Left ventricle myocardium inferior (tissue), 1 donor: ENCODE results near the gene ZNF280B. TPM values are rescaled to one million over a fixed set of nuclear protein-coding genes. Genes with fewer than 3 reads are reported as not detected.

Experiments used
- DNase-seq: peaks from one replicate; pipeline ENCODE4 v3.0.0-alpha.2; 2020
- H3K27ac ChIP-seq: fragments of 200-600 bp; replicated peaks from 2 replicates; pipeline ENCODE4 v1.8.0; 2021
- H3K27me3 ChIP-seq: fragments of 200-600 bp; 2 replicates; pipeline ENCODE4 v1.8.0; 2021; ENCODE audit warnings: low read depth
- H3K36me3 ChIP-seq: fragments of 200-600 bp; 2 replicates; pipeline ENCODE4 v1.8.0; 2021
- H3K4me1 ChIP-seq: fragments of 200-600 bp; 2 replicates; pipeline ENCODE4 v1.8.0; 2021
- H3K4me3 ChIP-seq: fragments of 200-600 bp; 2 replicates; pipeline ENCODE4 v1.8.0; 2021; ENCODE audit warnings: mild to moderate bottlenecking, moderate library complexity
- H3K9me3 ChIP-seq: fragments of 200-600 bp; replicated peaks from 2 replicates; pipeline ENCODE4 v1.8.0; 2021
- CTCF ChIP-seq: fragments of 200-600 bp; IDR thresholded peaks from 2 replicates; pipeline ENCODE4 v1.8.0; 2021; ENCODE audit warnings: antibody characterized with exemption, mild to moderate bottlenecking, borderline replicate concordance
- intact Hi-C: fragments of 100-400 bp; cut with micrococcal nuclease; formaldehyde crosslinking; loops from one replicate; pipeline ENCODE4 v1.11.0; 2022
- total RNA-seq: library from RNA; stranded (reverse); fragmentation: NEBNext Ultra II Directional; extraction: Animal tissue kit (Norgen Biotek cat#: 25700); gene quantifications from one replicate; pipeline ENCODE4 v1.2.1, GENCODE V29; 2021
- donor health status: DM: no; HTN: yes; CAD: no; lungs with severe emphysema.

Gene ZNF280B
- total RNA-seq, 1 donor from 2014 or later = 0.96 TPM

GRCh38 chr22:22487059-22487458, 21.5 kb downstream of the ZNF280B start:
- Histone ChIP-seq H3K27ac (no peak overlapping the region), H3K9me3 (no peaks in the 10 kb centered on the region), H3K36me3 (no peaks in the 10 kb centered on the region), H3K27me3 (no peaks in the 10 kb centered on the region), H3K4me3 (no peak overlapping the region), H3K4me1 (peaks cover 11% of the 10 kb centered on the region)
- intact Hi-C loops = no loop called here
- no peak for TF ChIP-seq CTCF
- no peak for DNase-seq

GRCh38 chr22:22486132-22486899, 22.2 kb downstream of the ZNF280B start:
- Histone ChIP-seq H3K27ac (peak overlapping the region; percentile 68), H3K36me3 (no peaks in the 10 kb centered on the region), H3K4me3 (no peak overlapping the region), H3K9me3 (no peaks in the 10 kb centered on the region), H3K27me3 (no peaks in the 10 kb centered on the region), H3K4me1 (peaks cover 11% of the 10 kb centered on the region)
- TF ChIP-seq CTCF = no peak
- no peak for DNase-seq
- intact Hi-C loops = no loop called here

- DNase-seq = no peak
- intact Hi-C loops = no loop called here
- Histone ChIP-seq H3K9me3 (no peaks in the 10 kb centered on the region), H3K27me3 (no peaks in the 10 kb centered on the region), H3K4me3 (no peak overlapping the region), H3K4me1 (peaks cover 11% of the 10 kb centered on the region), H3K27ac (no peak overlapping the region), H3K36me3 (no peaks in the 10 kb centered on the region)
- no peak for TF ChIP-seq CTCF
These were observed 23.0 kb downstream of the ZNF280B start for GRCh38 chr22:22485524-22485923.

GRCh38 chr22:22484023-22484422, 24.5 kb downstream of the ZNF280B start:
- Histone ChIP-seq H3K36me3 (no peaks in the 10 kb centered on the region), H3K4me1 (peaks cover 11% of the 10 kb centered on the region), H3K4me3 (no peak overlapping the region), H3K27ac (no peak overlapping the region), H3K27me3 (no peaks in the 10 kb centered on the region), H3K9me3 (no peaks in the 10 kb centered on the region)
- DNase-seq = no peak
- no peak for TF ChIP-seq CTCF
- intact Hi-C loops = no loop called here

- no peak for DNase-seq
- TF ChIP-seq CTCF = no peak
- Histone ChIP-seq H3K27ac (no peak overlapping the region), H3K4me1 (peaks cover 2% of the 10 kb centered on the region), H3K9me3 (no peaks in the 10 kb centered on the region), H3K4me3 (no peak overlapping the region), H3K36me3 (no peaks in the 10 kb centered on the region), H3K27me3 (no peaks in the 10 kb centered on the region)
- intact Hi-C loops = no loop called here
These were observed 27.6 kb downstream of the ZNF280B start for GRCh38 chr22:22480940-22481339.
